ENCODE data around the gene NOTCH3.

Gene NOTCH3

GRCh38 chr19:15241259-15241910 is 40.6 kb upstream of the NOTCH3 start:
- no peak for DNase-seq (ENCODE audit: low spot score)
- TF ChIP-seq CTCF (IDR thresholded peaks at IDR 0.05; ENCODE audit: extremely low read depth, missing control alignments), result no peak

GRCh38 chr19:15240515-15240914 is 39.7 kb upstream of the NOTCH3 start:
- no peak for TF ChIP-seq CTCF (IDR thresholded peaks at IDR 0.05; ENCODE audit: extremely low read depth, missing control alignments)
- no peak for DNase-seq (ENCODE audit: low spot score)

GRCh38 chr19:15239337-15239949 is 38.6 kb upstream of the NOTCH3 start:
- no peak for TF ChIP-seq CTCF (IDR thresholded peaks at IDR 0.05; ENCODE audit: extremely low read depth, missing control alignments)
- DNase-seq (ENCODE audit: low spot score), result no peak

- DNase-seq (ENCODE audit: low spot score), result no peak
- TF ChIP-seq CTCF (IDR thresholded peaks at IDR 0.05; ENCODE audit: extremely low read depth, missing control alignments), result no peak
Observed at GRCh38 chr19:15238639-15239155, 37.9 kb upstream of the NOTCH3 start.

GRCh38 chr19:15237759-15238638 is 37.2 kb upstream of the NOTCH3 start:
- DNase-seq (ENCODE audit: low spot score), result no peak
- TF ChIP-seq CTCF (IDR thresholded peaks at IDR 0.05; ENCODE audit: extremely low read depth, missing control alignments), result no peak

DNA sequence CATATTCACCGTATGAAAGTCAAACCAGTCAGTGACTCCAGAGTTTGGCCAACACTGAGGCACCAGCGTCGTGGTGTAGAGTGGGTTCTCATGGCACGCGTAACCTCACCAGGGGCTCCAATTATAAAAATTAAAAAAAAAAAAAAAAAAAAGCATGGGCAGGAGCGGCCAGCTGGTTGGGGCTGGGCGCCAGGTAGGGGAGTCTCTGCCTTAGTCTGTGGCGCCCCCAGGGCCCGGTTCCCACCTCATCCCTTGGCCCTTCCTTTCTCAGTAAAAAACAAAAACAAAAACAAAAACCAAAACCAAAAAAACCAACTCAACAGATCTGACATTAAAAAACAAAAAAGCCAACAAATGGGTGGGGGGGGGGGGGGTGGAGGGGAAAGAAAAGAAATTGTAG is 36.1 kb upstream of the NOTCH3 start:
- TF ChIP-seq CTCF (IDR thresholded peaks at IDR 0.05; ENCODE audit: extremely low read depth, missing control alignments), result no peak
- no peak for DNase-seq (ENCODE audit: low spot score)

DNA sequence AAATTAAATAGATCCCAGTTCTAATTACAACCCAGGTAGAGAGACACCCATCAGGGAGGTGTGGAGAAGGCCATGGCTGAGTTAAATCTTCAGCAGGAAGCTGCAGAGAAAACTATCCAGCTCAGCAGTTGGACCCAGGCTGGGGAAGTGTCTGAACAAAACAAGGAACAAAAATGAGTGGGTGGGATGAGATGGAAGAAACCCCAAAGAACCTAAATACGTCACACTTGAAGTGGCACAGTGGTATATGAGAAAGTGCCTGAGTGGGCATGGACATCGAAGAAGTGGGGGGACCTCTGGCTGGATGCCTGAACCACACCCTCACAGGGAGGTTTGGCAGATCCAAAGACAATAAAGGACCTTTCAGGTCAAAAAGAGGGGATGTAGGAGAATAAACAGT is 35.0 kb upstream of the NOTCH3 start:
- no peak for DNase-seq (ENCODE audit: low spot score)

More for the DNA sequence above, 35.0 kb upstream of the NOTCH3 start:
- no peak for TF ChIP-seq CTCF (IDR thresholded peaks at IDR 0.05; ENCODE audit: extremely low read depth, missing control alignments)

Measured in GM20000 (cell line).